GM13976 (cell line): ENCODE results near the gene COG3.

ENCODE experiments used
- DNase-seq: peaks from one replicate; pipeline ENCODE4 v3.0.0; 2012; ENCODE audit warnings: low spot score
- in situ Hi-C: fragments of 300-500 bp; cut with MboI; formaldehyde crosslinking; loops from one replicate; pipeline ENCODE4 v1.12.0; 2022; ENCODE audit warnings: low sequenced_read_pairs, mixed read lengths, inconsistent platforms; ENCODE audit not compliant: unreplicated experiment
- TF ChIP-seq, protein P1 (sequence below): IDR thresholded peaks from 2 replicates; pipeline ENCODE4 v1.5.1; 2012; ENCODE audit warnings: borderline replicate concordance, mild to moderate bottlenecking; ENCODE audit not compliant: insufficient read depth; ENCODE audit errors: extremely low read depth, missing control alignments, control extremely low read depth

The COG3 gene

DNA sequence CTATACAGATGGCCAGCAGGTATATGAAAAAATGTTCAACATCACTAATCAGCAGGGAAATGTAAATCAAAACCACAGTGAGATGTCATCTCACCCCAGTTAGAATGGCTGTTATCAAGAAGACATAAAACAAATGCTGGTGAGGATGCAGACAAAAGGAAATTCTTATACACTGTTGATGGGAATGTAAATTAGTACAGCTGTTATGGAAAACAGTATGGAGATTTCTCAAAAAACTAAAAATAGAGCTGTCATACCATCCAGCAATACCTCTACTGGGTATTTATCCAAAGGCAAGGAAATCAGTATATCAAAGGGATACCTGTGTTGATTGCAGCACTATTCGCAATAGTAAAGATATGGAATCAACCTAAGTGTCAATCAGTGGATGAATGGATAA lies 22.9 kb downstream of the COG3 start:
- no peak for DNase-seq
- in situ Hi-C loops, result no loop called here
- TF ChIP-seq, protein P1, sequence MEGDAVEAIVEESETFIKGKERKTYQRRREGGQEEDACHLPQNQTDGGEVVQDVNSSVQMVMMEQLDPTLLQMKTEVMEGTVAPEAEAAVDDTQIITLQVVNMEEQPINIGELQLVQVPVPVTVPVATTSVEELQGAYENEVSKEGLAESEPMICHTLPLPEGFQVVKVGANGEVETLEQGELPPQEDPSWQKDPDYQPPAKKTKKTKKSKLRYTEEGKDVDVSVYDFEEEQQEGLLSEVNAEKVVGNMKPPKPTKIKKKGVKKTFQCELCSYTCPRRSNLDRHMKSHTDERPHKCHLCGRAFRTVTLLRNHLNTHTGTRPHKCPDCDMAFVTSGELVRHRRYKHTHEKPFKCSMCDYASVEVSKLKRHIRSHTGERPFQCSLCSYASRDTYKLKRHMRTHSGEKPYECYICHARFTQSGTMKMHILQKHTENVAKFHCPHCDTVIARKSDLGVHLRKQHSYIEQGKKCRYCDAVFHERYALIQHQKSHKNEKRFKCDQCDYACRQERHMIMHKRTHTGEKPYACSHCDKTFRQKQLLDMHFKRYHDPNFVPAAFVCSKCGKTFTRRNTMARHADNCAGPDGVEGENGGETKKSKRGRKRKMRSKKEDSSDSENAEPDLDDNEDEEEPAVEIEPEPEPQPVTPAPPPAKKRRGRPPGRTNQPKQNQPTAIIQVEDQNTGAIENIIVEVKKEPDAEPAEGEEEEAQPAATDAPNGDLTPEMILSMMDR, result no peak

GRCh38 chr13:45490068-45490467 lies 25.3 kb downstream of the COG3 start:
- DNase-seq, result no peak
- in situ Hi-C loops, result loop anchor here (10.0 kb wide), 1 partner anchor 115 kb away; no protein-coding TSS in a partner anchor
- TF ChIP-seq, protein P1, result peak; percentile 37

DNA sequence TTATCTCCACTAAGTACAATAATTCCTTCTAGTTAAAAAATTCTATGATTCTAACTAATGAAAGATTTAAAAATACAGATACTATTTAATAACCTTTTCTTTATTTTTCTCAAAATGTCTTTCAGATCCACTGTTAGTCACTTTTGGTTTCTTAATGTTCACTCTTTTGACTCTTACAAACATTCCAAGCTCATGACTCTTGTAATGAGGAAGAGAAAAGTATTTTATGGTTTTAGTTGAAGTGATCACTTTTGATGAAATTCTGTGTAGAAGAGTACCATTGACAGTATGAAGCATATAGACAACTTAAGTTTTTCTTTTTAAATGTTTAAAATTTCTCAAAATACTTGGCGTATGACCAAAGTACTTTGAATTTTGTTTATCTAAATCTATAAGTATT lies 27.8 kb downstream of the COG3 start:
- DNase-seq, result no peak
- in situ Hi-C loops, result loop anchor here (10.0 kb wide), 1 partner anchor 118 kb away; no protein-coding TSS in a partner anchor
- TF ChIP-seq, protein P1, result no peak

DNA sequence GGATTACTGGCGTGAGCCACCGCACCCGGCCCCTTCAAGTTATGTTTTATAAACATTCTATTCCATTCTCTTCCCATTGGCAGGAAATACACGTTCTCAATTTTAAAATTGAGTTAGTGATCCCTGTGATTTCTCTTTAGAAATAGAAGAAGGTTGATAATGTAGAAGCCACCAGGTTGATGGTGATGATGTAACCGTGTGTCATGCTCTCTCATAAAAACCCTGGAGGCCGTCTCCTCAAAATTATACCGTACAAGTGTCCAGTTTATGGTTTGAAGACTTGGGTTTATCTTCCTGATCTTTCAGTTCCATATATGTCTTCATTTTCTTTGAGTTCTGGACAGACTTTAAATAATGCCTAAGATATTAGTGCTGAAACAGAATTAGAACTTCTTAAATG lies 32.2 kb downstream of the COG3 start:
- in situ Hi-C loops, result loop anchor here (10.0 kb wide), 1 partner anchor 122 kb away; no protein-coding TSS in a partner anchor
- no peak for DNase-seq
- TF ChIP-seq, protein P1, result no peak

- TF ChIP-seq, protein P1, result no peak
- DNase-seq, result no peak
- in situ Hi-C loops, result no loop called here
Observed at GRCh38 chr13:45500492-45501174, 35.9 kb downstream of the COG3 start.

DNA sequence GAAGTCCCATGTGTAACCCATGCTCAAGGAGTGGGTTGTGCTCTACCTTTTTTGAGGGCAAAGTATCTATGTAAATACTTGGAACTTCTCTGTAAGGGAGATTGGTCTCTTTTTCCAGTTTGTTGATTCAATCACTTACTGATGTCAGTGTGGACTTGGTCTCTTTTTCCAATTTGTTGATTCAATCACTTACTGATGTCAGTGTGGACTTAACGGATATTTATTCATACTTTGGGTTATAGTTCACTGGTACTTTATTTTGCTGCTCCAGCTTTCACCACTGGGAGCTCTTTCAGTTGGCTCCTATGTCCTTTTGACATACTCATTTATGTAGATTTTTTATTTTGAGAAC lies 36.4 kb downstream of the COG3 start:
- DNase-seq, result no peak
- TF ChIP-seq, protein P1, result no peak
- in situ Hi-C loops, result no loop called here
